Left ventricle myocardium inferior (tissue), 1 donor: ENCODE measurements around the gene S100A12. TPM values are rescaled to one million over a fixed set of nuclear protein-coding genes. Genes with fewer than 3 reads are reported as not detected.

Experiments used
- DNase-seq: peaks from one replicate; pipeline ENCODE4 v3.0.0-alpha.2; 2020
- H3K27ac ChIP-seq: fragments of 200-600 bp; replicated peaks from 2 replicates; pipeline ENCODE4 v1.8.0; 2021
- H3K27me3 ChIP-seq: fragments of 200-600 bp; 2 replicates; pipeline ENCODE4 v1.8.0; 2021; ENCODE audit warnings: low read depth
- H3K36me3 ChIP-seq: fragments of 200-600 bp; 2 replicates; pipeline ENCODE4 v1.8.0; 2021
- H3K4me1 ChIP-seq: fragments of 200-600 bp; 2 replicates; pipeline ENCODE4 v1.8.0; 2021
- H3K4me3 ChIP-seq: fragments of 200-600 bp; 2 replicates; pipeline ENCODE4 v1.8.0; 2021; ENCODE audit warnings: mild to moderate bottlenecking, moderate library complexity
- H3K9me3 ChIP-seq: fragments of 200-600 bp; replicated peaks from 2 replicates; pipeline ENCODE4 v1.8.0; 2021
- intact Hi-C: fragments of 100-400 bp; cut with micrococcal nuclease; formaldehyde crosslinking; loops from one replicate; pipeline ENCODE4 v1.11.0; 2022
- total RNA-seq: library from RNA; stranded (reverse); fragmentation: NEBNext Ultra II Directional; extraction: Animal tissue kit (Norgen Biotek cat#: 25700); gene quantifications from one replicate; pipeline ENCODE4 v1.2.1, GENCODE V29; 2021
- TF ChIP-seq, protein P1 (sequence below): fragments of 200-600 bp; IDR thresholded peaks from 2 replicates; pipeline ENCODE4 v1.8.0; 2021; ENCODE audit warnings: antibody characterized with exemption, mild to moderate bottlenecking, borderline replicate concordance
- donor health status: DM: no; HTN: yes; CAD: no; lungs with severe emphysema.

The S100A12 gene
- total RNA-seq, 1 donor from 2014 or later = 2.3 TPM

GRCh38 chr1:153370146-153370545 lies 5.3 kb downstream of the S100A12 start:
- peaks cover 25% of the 10 kb centered on the region for H3K27me3 ChIP-seq
- no peak overlapping the region for H3K4me3 ChIP-seq
- no peak for DNase-seq
- no peaks in the 10 kb centered on the region for H3K9me3 ChIP-seq
- H3K36me3 ChIP-seq = no peaks in the 10 kb centered on the region
- TF ChIP-seq, protein P1, sequence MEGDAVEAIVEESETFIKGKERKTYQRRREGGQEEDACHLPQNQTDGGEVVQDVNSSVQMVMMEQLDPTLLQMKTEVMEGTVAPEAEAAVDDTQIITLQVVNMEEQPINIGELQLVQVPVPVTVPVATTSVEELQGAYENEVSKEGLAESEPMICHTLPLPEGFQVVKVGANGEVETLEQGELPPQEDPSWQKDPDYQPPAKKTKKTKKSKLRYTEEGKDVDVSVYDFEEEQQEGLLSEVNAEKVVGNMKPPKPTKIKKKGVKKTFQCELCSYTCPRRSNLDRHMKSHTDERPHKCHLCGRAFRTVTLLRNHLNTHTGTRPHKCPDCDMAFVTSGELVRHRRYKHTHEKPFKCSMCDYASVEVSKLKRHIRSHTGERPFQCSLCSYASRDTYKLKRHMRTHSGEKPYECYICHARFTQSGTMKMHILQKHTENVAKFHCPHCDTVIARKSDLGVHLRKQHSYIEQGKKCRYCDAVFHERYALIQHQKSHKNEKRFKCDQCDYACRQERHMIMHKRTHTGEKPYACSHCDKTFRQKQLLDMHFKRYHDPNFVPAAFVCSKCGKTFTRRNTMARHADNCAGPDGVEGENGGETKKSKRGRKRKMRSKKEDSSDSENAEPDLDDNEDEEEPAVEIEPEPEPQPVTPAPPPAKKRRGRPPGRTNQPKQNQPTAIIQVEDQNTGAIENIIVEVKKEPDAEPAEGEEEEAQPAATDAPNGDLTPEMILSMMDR = no peak
- H3K4me1 ChIP-seq = no peaks in the 10 kb centered on the region
- H3K27ac ChIP-seq = no peak overlapping the region
- intact Hi-C loops = no loop called here

- Histone ChIP-seq H3K27ac (no peak overlapping the region), H3K9me3 (no peaks in the 10 kb centered on the region), H3K27me3 (peaks cover 33% of the 10 kb centered on the region), H3K4me1 (no peaks in the 10 kb centered on the region), H3K36me3 (no peaks in the 10 kb centered on the region), H3K4me3 (no peak overlapping the region)
- no peak for DNase-seq
- intact Hi-C loops = no loop called here
- TF ChIP-seq, protein P1 = no peak
These were observed 6.9 kb downstream of the S100A12 start for GRCh38 chr1:153368495-153368894.

DNA sequence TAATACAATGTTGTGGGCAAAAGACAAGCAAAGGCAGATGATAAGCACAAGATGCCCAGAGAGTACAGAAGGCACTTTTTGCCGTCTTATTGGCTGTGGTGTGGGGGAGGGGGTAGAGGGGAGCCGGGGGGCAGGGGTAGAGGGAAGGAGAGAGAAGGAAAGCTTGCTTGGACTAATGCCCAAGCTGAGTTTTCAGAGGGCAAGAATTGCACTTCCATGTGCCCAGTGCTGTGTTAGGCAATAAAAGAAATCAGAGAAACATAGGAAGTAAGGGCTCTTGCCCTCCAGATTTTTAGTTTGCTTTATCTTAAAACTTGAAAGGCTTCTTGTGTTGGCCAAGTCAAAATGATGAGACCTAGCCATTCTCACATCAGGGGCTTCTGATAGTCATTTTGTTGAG lies 8.3 kb downstream of the S100A12 start:
- TF ChIP-seq, protein P1 = no peak
- intact Hi-C loops = no loop called here
- Histone ChIP-seq H3K4me3 (no peak overlapping the region), H3K4me1 (no peaks in the 10 kb centered on the region), H3K36me3 (no peaks in the 10 kb centered on the region), H3K9me3 (no peaks in the 10 kb centered on the region), H3K27ac (no peak overlapping the region), H3K27me3 (peaks cover 25% of the 10 kb centered on the region)
- no peak for DNase-seq

DNA sequence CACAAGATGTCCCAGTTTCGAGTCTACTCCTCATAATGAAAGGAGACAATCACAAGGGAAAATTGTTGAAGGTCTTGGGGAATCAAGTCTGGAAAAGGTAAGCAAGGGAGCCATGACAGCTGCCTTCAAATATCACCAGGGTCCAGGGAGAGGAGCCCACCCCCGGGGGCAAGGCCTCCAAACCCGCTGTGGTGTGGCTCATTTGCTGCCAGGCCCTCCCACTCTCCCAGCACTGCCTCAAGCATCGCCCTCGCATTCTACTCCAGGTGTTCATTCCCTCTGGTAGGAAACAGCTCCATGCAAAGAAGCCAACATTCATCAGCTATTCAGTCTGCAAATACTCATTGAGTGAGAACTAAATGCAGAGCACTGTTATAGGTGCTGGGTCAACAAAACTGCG lies 9.2 kb downstream of the S100A12 start:
- Histone ChIP-seq H3K36me3 (no peaks in the 10 kb centered on the region), H3K27me3 (peaks cover 25% of the 10 kb centered on the region), H3K27ac (no peak overlapping the region), H3K4me1 (peaks cover 1% of the 10 kb centered on the region), H3K9me3 (no peaks in the 10 kb centered on the region), H3K4me3 (no peak overlapping the region)
- TF ChIP-seq, protein P1 = no peak
- DNase-seq = no peak
- intact Hi-C loops = no loop called here

GRCh38 chr1:153365696-153366095 lies 9.7 kb downstream of the S100A12 start:
- no peak overlapping the region for H3K4me3 ChIP-seq
- intact Hi-C loops = no loop called here
- H3K27ac ChIP-seq = no peak overlapping the region
- peaks cover 7% of the 10 kb centered on the region for H3K4me1 ChIP-seq
- no peaks in the 10 kb centered on the region for H3K36me3 ChIP-seq
- DNase-seq = no peak
- H3K9me3 ChIP-seq = no peaks in the 10 kb centered on the region
- TF ChIP-seq, protein P1 = no peak
- H3K27me3 ChIP-seq = peaks cover 25% of the 10 kb centered on the region
